GM23338 (cell line): ENCODE measurements around the gene SLC35F1. TPM values are rescaled to one million over a fixed set of nuclear protein-coding genes. Genes with fewer than 3 reads are reported as not detected.

Experiments used
- ATAC-seq: fragments of 200-7000 bp; cut with Tn5 transposase; 3 replicates; pipeline ENCODE4 v1.9.1; 2020
- DNase-seq: peaks from one replicate; pipeline ENCODE4 v3.0.0-alpha.2; 2015; ENCODE audit warnings: low spot score
- H2AFZ ChIP-seq: fragments of 200-600 bp; sonication (generic); 2 replicates; pipeline ENCODE4 v1.8.0; 2016; ENCODE audit warnings: antibody characterized with exemption, mild to moderate bottlenecking, moderate library complexity
- H3F3A ChIP-seq: fragments of 200-600 bp; sonication (generic); replicated peaks from 2 replicates; pipeline ENCODE4 v1.8.0; 2017; ENCODE audit warnings: antibody characterized with exemption, mixed run types, low read depth
- H3K27ac ChIP-seq: fragments of 200-600 bp; sonication (generic); 2 replicates; pipeline ENCODE4 v1.6.1; 2016; ENCODE audit warnings: low read depth
- H3K27me3 ChIP-seq: fragments of 200-600 bp; sonication (generic); 2 replicates; pipeline ENCODE4 v1.8.0; 2016; ENCODE audit warnings: mild to moderate bottlenecking, mixed run types, moderate library complexity; ENCODE audit not compliant: insufficient read depth
- H3K36me3 ChIP-seq: fragments of 200-600 bp; sonication (generic); 2 replicates; pipeline ENCODE4 v1.8.0; 2016; ENCODE audit warnings: mild to moderate bottlenecking; ENCODE audit not compliant: insufficient read depth
- H3K4me1 ChIP-seq: fragments of 200-600 bp; sonication (generic); 2 replicates; pipeline ENCODE4 v1.8.0; 2016; ENCODE audit warnings: mild to moderate bottlenecking, moderate library complexity; ENCODE audit not compliant: insufficient read depth
- H3K4me2 ChIP-seq: fragments of 200-600 bp; sonication (generic); 2 replicates; pipeline ENCODE4 v1.7.1; 2017; ENCODE audit warnings: mixed run types
- H3K4me3 ChIP-seq: fragments of 200-600 bp; sonication (generic); 2 replicates; pipeline ENCODE4 v1.6.1; 2016; ENCODE audit warnings: mixed run types
- H3K79me2 ChIP-seq: fragments of 200-600 bp; sonication (generic); replicated peaks from 2 replicates; pipeline ENCODE4 v1.8.0; 2017; ENCODE audit warnings: mild to moderate bottlenecking; ENCODE audit not compliant: insufficient read depth
- H3K9me2 ChIP-seq: fragments of 200-600 bp; sonication (generic); 2 replicates; pipeline ENCODE4 v1.8.0; 2017; ENCODE audit not compliant: insufficient read depth
- H4K20me1 ChIP-seq: fragments of 200-600 bp; sonication (generic); replicated peaks from 2 replicates; pipeline ENCODE4 v1.8.0; 2017; ENCODE audit warnings: mild to moderate bottlenecking; ENCODE audit not compliant: insufficient read depth
- H3K27ac Mint-ChIP-seq: 2 replicates; pipeline ENCODE4 v1.8.0; 2020; ENCODE audit warnings: inconsistent platforms, mild to moderate bottlenecking, moderate library complexity, mixed read lengths
- H3K27me3 Mint-ChIP-seq: 3 replicates; pipeline ENCODE4 v1.8.0; 2022; ENCODE audit warnings: low read depth, mild to moderate bottlenecking, moderate library complexity, mixed read lengths, inconsistent platforms; ENCODE audit not compliant: insufficient read depth, poor library complexity
- H3K36me3 Mint-ChIP-seq: 3 replicates; pipeline ENCODE4 v1.8.0; 2021; ENCODE audit warnings: low read depth, mild to moderate bottlenecking, inconsistent platforms, moderate library complexity, mixed read lengths
- H3K4me1 Mint-ChIP-seq: 3 replicates; pipeline ENCODE4 v1.8.0; 2020; ENCODE audit warnings: mild to moderate bottlenecking, inconsistent platforms, mixed read lengths
- H3K4me3 Mint-ChIP-seq: 3 replicates; pipeline ENCODE4 v1.8.0; 2021; ENCODE audit warnings: moderate library complexity, mild to moderate bottlenecking, inconsistent platforms, mixed read lengths
- H3K9me3 Mint-ChIP-seq: 3 replicates; pipeline ENCODE4 v1.8.0; 2020; ENCODE audit warnings: moderate library complexity, mild to moderate bottlenecking, inconsistent platforms, mixed read lengths
- CREB1 ChIP-seq: fragments of 250-450 bp; sonication (Bioruptor Pico); IDR thresholded peaks from 2 replicates; pipeline ENCODE4 v1.5.0; 2020; ENCODE audit warnings: low read depth, mild to moderate bottlenecking, moderate library complexity
- ETS1 ChIP-seq: IDR thresholded peaks from 2 replicates; pipeline ENCODE4 v1.6.1; 2016; ENCODE audit warnings: antibody characterized with exemption
- EZH2 ChIP-seq: fragments of 200-600 bp; sonication (generic); IDR thresholded peaks from one replicate; pipeline ENCODE4 v1.8.0; 2017; ENCODE audit warnings: antibody characterized with exemption, mild to moderate bottlenecking, low read depth; ENCODE audit not compliant: unreplicated experiment
- EZH2phosphoT487 ChIP-seq: fragments of 200-600 bp; sonication (generic); IDR thresholded peaks from one replicate; pipeline ENCODE4 v1.8.1; 2018; ENCODE audit warnings: antibody characterized with exemption; ENCODE audit not compliant: unreplicated experiment
- JUNB ChIP-seq: IDR thresholded peaks from one replicate; pipeline ENCODE4 v1.6.1; 2016; ENCODE audit warnings: antibody characterized with exemption; ENCODE audit not compliant: unreplicated experiment
- NANOG ChIP-seq: IDR thresholded peaks from 2 replicates; pipeline ENCODE4 v1.6.1; 2016; ENCODE audit warnings: antibody characterized with exemption, borderline replicate concordance
- POLR2AphosphoS5 ChIP-seq: IDR thresholded peaks from 2 replicates; pipeline ENCODE4 v1.6.1; 2016; ENCODE audit warnings: antibody characterized with exemption, low read depth
- REST ChIP-seq: IDR thresholded peaks from one replicate; pipeline ENCODE4 v1.6.1; 2018; ENCODE audit warnings: antibody characterized with exemption; ENCODE audit not compliant: unreplicated experiment
- STAT1 ChIP-seq: IDR thresholded peaks from one replicate; pipeline ENCODE4 v1.6.1; 2016; ENCODE audit warnings: antibody characterized with exemption; ENCODE audit not compliant: unreplicated experiment
- ZNF114 ChIP-seq: fragments of 250-450 bp; sonication (Bioruptor Pico); IDR thresholded peaks from 2 replicates; pipeline ENCODE4 v1.5.0; 2020; ENCODE audit warnings: mild to moderate bottlenecking, moderate library complexity
- ZNF331 ChIP-seq: fragments of 250-450 bp; sonication (Bioruptor Pico); IDR thresholded peaks from 2 replicates; pipeline ENCODE4 v1.5.0; 2020; ENCODE audit warnings: low read depth, mild to moderate bottlenecking, moderate library complexity
- ZNF462 ChIP-seq: fragments of 250-450 bp; sonication (Bioruptor Pico); IDR thresholded peaks from 2 replicates; pipeline ENCODE4 v1.5.0; 2020; ENCODE audit warnings: mild to moderate bottlenecking, moderate library complexity
- polyA plus RNA-seq: library from polyadenylated mRNA; unstranded; fragments of >200 nt; fragmentation: Nextera tagmentation; extraction: Ambion mirVana; gene quantifications from 2 replicates; pipeline ENCODE4 v1.2.1, GENCODE V29; 2016
- total RNA-seq: library from RNA; depleted of rRNA; stranded (reverse); fragments of >200 nt; shearing (Covaris generic); gene quantifications from 2 replicates; pipeline ENCODE4 v1.2.3, GENCODE V29; 2014
- TF ChIP-seq, protein P1 (sequence below), 2 experiments: fragments of 200-600 bp in 1 of 2; sonication (generic) in 1 of 2; conservative IDR thresholded peaks; 2 replicates each; pipeline versions ENCODE4 v1.5.1 to v1.6.1; 2016 to 2017; ENCODE audit warnings: antibody characterized with exemption in 2 of 2, low read depth in 2 of 2, mild to moderate bottlenecking in 2 of 2, moderate library complexity in 1 of 2

Gene SLC35F1
- total and polyA plus RNA-seq, 2 experiments from 2014 or later, result 3.0 to 10.3 TPM

DNA sequence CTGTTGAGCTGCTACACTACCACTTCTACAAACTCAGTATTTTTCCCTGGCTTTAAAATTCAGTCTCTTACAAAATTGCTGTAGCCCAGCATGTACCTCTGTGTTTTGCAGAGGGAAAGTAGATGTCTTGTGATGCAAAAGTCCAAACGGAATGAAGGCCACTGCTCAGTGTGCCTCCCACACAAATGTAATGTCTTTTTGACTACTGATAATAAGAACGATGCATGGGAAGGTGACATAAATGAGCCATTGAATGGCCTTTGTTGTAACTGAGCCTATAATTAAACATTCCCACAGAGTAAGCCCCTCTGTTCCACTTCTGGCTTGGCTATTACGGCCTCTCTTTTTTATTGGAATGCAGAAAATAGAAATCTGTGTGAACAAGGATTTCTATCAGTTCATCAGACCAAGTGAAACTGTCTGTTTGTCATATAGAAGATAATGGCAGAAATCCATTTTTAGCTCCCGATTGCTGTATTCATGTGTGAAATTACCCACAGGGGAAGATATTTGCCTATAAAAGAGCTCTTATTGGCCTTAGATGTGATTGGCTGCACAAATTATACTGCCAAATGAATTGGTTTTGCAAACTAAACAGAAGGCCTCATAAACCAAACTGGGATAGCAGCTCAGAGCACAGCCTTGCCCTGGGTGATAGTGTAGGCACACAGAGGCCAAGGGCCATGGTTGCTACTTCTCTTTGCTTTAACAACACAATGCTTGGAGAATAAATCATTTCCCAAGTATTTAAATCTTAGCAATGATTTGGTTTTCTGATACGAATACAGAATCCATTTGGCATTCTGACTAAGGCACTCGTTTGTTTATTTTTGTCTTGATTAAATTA is 399.6 kb downstream of the SLC35F1 start:
- Mint-ChIP-seq H3K27ac (peak overlapping the region; percentile 22; the same call in 1 of the 2 replicates), H3K4me3 (no peak overlapping the region), H3K27me3 (no peaks in the 10 kb centered on the region), H3K9me3 (no peaks in the 10 kb centered on the region), H3K36me3 (peaks cover 3% of the 10 kb centered on the region; the same call in 2 of the 3 replicates), H3K4me1 (peaks cover 20% of the 10 kb centered on the region)
- TF ChIP-seq STAT1 (no peak), ETS1 (no peak), NANOG (no peak), REST (no peak), ZNF462 (CRISPR knock-in tag) (no peak), ZNF331 (CRISPR knock-in tag) (no peak), JUNB (no peak), POLR2AphosphoS5 (no peak), ZNF114 (CRISPR knock-in tag) (no peak), CREB1 (no peak), EZH2phosphoT487 (no peak), EZH2 (no peak)
- TF ChIP-seq, protein P1, sequence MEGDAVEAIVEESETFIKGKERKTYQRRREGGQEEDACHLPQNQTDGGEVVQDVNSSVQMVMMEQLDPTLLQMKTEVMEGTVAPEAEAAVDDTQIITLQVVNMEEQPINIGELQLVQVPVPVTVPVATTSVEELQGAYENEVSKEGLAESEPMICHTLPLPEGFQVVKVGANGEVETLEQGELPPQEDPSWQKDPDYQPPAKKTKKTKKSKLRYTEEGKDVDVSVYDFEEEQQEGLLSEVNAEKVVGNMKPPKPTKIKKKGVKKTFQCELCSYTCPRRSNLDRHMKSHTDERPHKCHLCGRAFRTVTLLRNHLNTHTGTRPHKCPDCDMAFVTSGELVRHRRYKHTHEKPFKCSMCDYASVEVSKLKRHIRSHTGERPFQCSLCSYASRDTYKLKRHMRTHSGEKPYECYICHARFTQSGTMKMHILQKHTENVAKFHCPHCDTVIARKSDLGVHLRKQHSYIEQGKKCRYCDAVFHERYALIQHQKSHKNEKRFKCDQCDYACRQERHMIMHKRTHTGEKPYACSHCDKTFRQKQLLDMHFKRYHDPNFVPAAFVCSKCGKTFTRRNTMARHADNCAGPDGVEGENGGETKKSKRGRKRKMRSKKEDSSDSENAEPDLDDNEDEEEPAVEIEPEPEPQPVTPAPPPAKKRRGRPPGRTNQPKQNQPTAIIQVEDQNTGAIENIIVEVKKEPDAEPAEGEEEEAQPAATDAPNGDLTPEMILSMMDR (conservative IDR thresholded peaks at IDR 0.05; ENCODE audit: low read depth in 2 of 2), result no peak
- Histone ChIP-seq H3F3A (no peaks in the 10 kb centered on the region), H3K4me2 (no peak overlapping the region), H3K4me3 (no peak overlapping the region), H3K9me2 (no peaks in the 10 kb centered on the region), H3K36me3 (no peaks in the 10 kb centered on the region), H4K20me1 (no peaks in the 10 kb centered on the region), H3K27me3 (no peaks in the 10 kb centered on the region), H3K79me2 (no peaks in the 10 kb centered on the region), H3K27ac (no peak overlapping the region), H2AFZ (no peak overlapping the region), H3K4me1 (peaks cover 13% of the 10 kb centered on the region)
- ATAC-seq (peak; percentile 46), DNase-seq (no peak)
